Nephron progenitor cell (in vitro differentiated cells): ENCODE data around the gene DDR1.
"Not testable (repeated sequence)": the region's sequence is repeated elsewhere in the genome, so short reads cannot be mapped to it uniquely, and the experiment has no call there.

Experiments
- DNase-seq: peaks from one replicate; pipeline ENCODE4 v3.0.0; 2021
- H3K27ac Mint-ChIP-seq: 2 replicates; pipeline ENCODE4 v1.8.0; 2021; ENCODE audit warnings: mild to moderate bottlenecking, moderate library complexity, mixed read lengths
- H3K27me3 Mint-ChIP-seq: 2 replicates; pipeline ENCODE4 v1.8.0; 2021; ENCODE audit warnings: mild to moderate bottlenecking, low read depth, mixed read lengths; ENCODE audit not compliant: poor library complexity
- H3K36me3 Mint-ChIP-seq: 2 replicates; pipeline ENCODE4 v1.8.0; 2021; ENCODE audit warnings: low read depth, mixed read lengths
- H3K4me1 Mint-ChIP-seq: 2 replicates; pipeline ENCODE4 v1.8.0; 2021; ENCODE audit warnings: mixed read lengths
- H3K4me3 Mint-ChIP-seq: 2 replicates; pipeline ENCODE4 v1.8.0; 2021; ENCODE audit warnings: mild to moderate bottlenecking, moderate library complexity, mixed read lengths
- H3K9me3 Mint-ChIP-seq: 2 replicates; pipeline ENCODE4 v1.8.0; 2021; ENCODE audit warnings: mild to moderate bottlenecking, moderate library complexity, mixed read lengths
- CTCF ChIP-seq: fragments of 200-600 bp; sonication (generic); IDR thresholded peaks from 2 replicates; pipeline ENCODE4 v1.5.0; 2021; ENCODE audit warnings: antibody characterized with exemption

DDR1 gene

GRCh38 chr6:30847971-30848436 is 36.3 kb upstream of the DDR1 start:
- H3K4me3 Mint-ChIP-seq = peak overlapping the region; percentile 58
- DNase-seq = no peak
- H3K9me3 Mint-ChIP-seq = peaks cover 38% of the 10 kb centered on the region
- peaks cover 8% of the 10 kb centered on the region for H3K27me3 Mint-ChIP-seq
- peaks cover 40% of the 10 kb centered on the region for H3K4me1 Mint-ChIP-seq
- H3K27ac Mint-ChIP-seq = peak overlapping the region; percentile 57
- peaks cover 17% of the 10 kb centered on the region for H3K36me3 Mint-ChIP-seq
- no peak for TF ChIP-seq CTCF

- peaks cover 41% of the 10 kb centered on the region for H3K9me3 Mint-ChIP-seq
- H3K36me3 Mint-ChIP-seq = peaks cover 17% of the 10 kb centered on the region
- no peak overlapping the region for H3K4me3 Mint-ChIP-seq
- H3K27ac Mint-ChIP-seq = no peak overlapping the region
- DNase-seq = no peak
- peaks cover 20% of the 10 kb centered on the region for H3K4me1 Mint-ChIP-seq
- peaks cover 4% of the 10 kb centered on the region for H3K27me3 Mint-ChIP-seq
- no peak for TF ChIP-seq CTCF
Measured at GRCh38 chr6:30849903-30850651, 34.2 kb upstream of the DDR1 start.

- peaks cover 41% of the 10 kb centered on the region for H3K9me3 Mint-ChIP-seq
- H3K4me3 Mint-ChIP-seq, H3K27ac Mint-ChIP-seq, H3K27me3 Mint-ChIP-seq, DNase-seq: not testable (repeated sequence)
- peaks cover 32% of the 10 kb centered on the region for H3K4me1 Mint-ChIP-seq
- H3K36me3 Mint-ChIP-seq = peaks cover 17% of the 10 kb centered on the region
Measured at GRCh38 chr6:30852459-30852858, 31.9 kb upstream of the DDR1 start.

- peaks cover 14% of the 10 kb centered on the region for H3K36me3 Mint-ChIP-seq
- DNase-seq = no peak
- no peak overlapping the region for H3K4me3 Mint-ChIP-seq
- H3K9me3 Mint-ChIP-seq = peaks cover 55% of the 10 kb centered on the region
- H3K27me3 Mint-ChIP-seq = peaks cover 4% of the 10 kb centered on the region
- peaks cover 35% of the 10 kb centered on the region for H3K4me1 Mint-ChIP-seq
- H3K27ac Mint-ChIP-seq = no peak overlapping the region
- no peak for TF ChIP-seq CTCF
Measured at GRCh38 chr6:30854285-30855040, 29.9 kb upstream of the DDR1 start.

- peaks cover 54% of the 10 kb centered on the region for H3K9me3 Mint-ChIP-seq
- H3K4me1 Mint-ChIP-seq = peaks cover 35% of the 10 kb centered on the region
- H3K27ac Mint-ChIP-seq = peak overlapping the region; percentile 64
- no peak for TF ChIP-seq CTCF
- no peak for DNase-seq
- H3K36me3 Mint-ChIP-seq = peaks cover 10% of the 10 kb centered on the region
- no peak overlapping the region for H3K4me3 Mint-ChIP-seq
- H3K27me3 Mint-ChIP-seq = peaks cover 4% of the 10 kb centered on the region
Measured at GRCh38 chr6:30855429-30856075, 28.8 kb upstream of the DDR1 start.

- H3K27me3 Mint-ChIP-seq = peaks cover 8% of the 10 kb centered on the region
- H3K27ac Mint-ChIP-seq = no peak overlapping the region
- peaks cover 9% of the 10 kb centered on the region for H3K36me3 Mint-ChIP-seq
- DNase-seq = no peak
- peak overlapping the region; percentile 12 for H3K4me3 Mint-ChIP-seq
- peaks cover 45% of the 10 kb centered on the region for H3K9me3 Mint-ChIP-seq
- peaks cover 42% of the 10 kb centered on the region for H3K4me1 Mint-ChIP-seq
- TF ChIP-seq CTCF = no peak
Measured at GRCh38 chr6:30857112-30857511, 27.2 kb upstream of the DDR1 start.
